A549 (cell line): ENCODE results near the gene RAB23. TPM values are rescaled to one million over a fixed set of nuclear protein-coding genes. Genes with fewer than 3 reads are reported as not detected.

Experiments
- ATAC-seq, 2 experiments: fragments of 200-7000 bp in 1 of 2; fragments of >200 bp in 1 of 2; cut with Nextera tagmentation in 1 of 2; cut with Tn5 transposase in 1 of 2; 3 replicates each; pipeline versions ENCODE4 v1.8.0 to v1.9.1; 2018 to 2020; ENCODE audit warnings: mild to moderate bottlenecking in 1 of 2, moderate library complexity in 1 of 2
- CTCF ChIA-PET: fragments of 300-600 bp; sonication (Branson Sonifier 250); formaldehyde crosslinking; extraction: SDS; loops from one replicate; lab custom pipeline; 2021; ENCODE audit warnings: antibody characterized with exemption, inconsistent platforms; lab: Yijun Ruan, JAX
- POLR2A ChIA-PET: fragments of 350-600 bp; formaldehyde crosslinking; extraction: SDS; loops from one replicate; lab custom pipeline; 2021; ENCODE audit warnings: antibody characterized with exemption, inconsistent platforms; lab: Yijun Ruan, JAX
- DNase-seq, 2 experiments: peaks; one replicate each; pipeline versions ENCODE4 v3.0.0 to v3.0.0-alpha.2; 2011 to 2016; ENCODE audit warnings: low read depth in 1 of 2, low spot score in 1 of 2
- FAIRE-seq: peaks from 2 replicates; lab custom pipeline; 2011; peaks lifted over from hg19 to GRCh38; lab: Jason Lieb, UNC
- H3K27ac ChIP-seq, 2 experiments: fragments of >200 bp; sonication (Bioruptor Twin); formaldehyde crosslinking; 3 replicates each; pipeline ENCODE4 v1.5.1; 2016 to 2017
- H3K4me1 ChIP-seq: fragments of >200 bp; sonication (Bioruptor Twin); formaldehyde crosslinking; 3 replicates; pipeline ENCODE4 v1.6.1; 2016
- H3K4me2 ChIP-seq: fragments of >200 bp; sonication (Bioruptor Twin); formaldehyde crosslinking; 3 replicates; pipeline ENCODE4 v1.6.1; 2016
- H3K4me3 ChIP-seq: fragments of >200 bp; sonication (Bioruptor Twin); formaldehyde crosslinking; 3 replicates; pipeline ENCODE4 v1.5.1; 2016
- H3K9me3 ChIP-seq: fragments of >200 bp; sonication (Bioruptor Twin); formaldehyde crosslinking; 3 replicates; pipeline ENCODE4 v1.6.1; 2016
- CBX2 ChIP-seq: fragments of 200-600 bp; sonication (generic); IDR thresholded peaks from 2 replicates; pipeline ENCODE4 v1.6.1; 2016; ENCODE audit warnings: low read depth, mild to moderate bottlenecking, borderline replicate concordance
- CBX8 ChIP-seq: fragments of 200-600 bp; sonication (generic); IDR thresholded peaks from 2 replicates; pipeline ENCODE4 v1.6.1; 2016
- CEBPB ChIP-seq, 2 experiments: fragments of >200 bp in 1 of 2; sonication (Bioruptor Twin) in 1 of 2; formaldehyde crosslinking in 1 of 2; IDR thresholded peaks; 2 replicates each; pipeline ENCODE4 v1.6.1; 2012 to 2016
- CHD4 ChIP-seq: fragments of 200-600 bp; sonication (generic); IDR thresholded peaks from 2 replicates; pipeline ENCODE4 v1.6.1; 2016; ENCODE audit warnings: antibody characterized with exemption, mild to moderate bottlenecking, borderline replicate concordance
- EP300 ChIP-seq, 2 experiments: fragments of >200 bp; sonication (Bioruptor Twin); formaldehyde crosslinking; IDR thresholded peaks; 2 replicates in 1 of 2; 3 replicates in 1 of 2; pipeline ENCODE4 v1.6.1; 2016 to 2017
- FOSL2 ChIP-seq, 2 experiments: fragments of 450-650 bp in 1 of 2; fragments of >200 bp in 1 of 2; sonication (Bioruptor Twin) in 1 of 2; formaldehyde crosslinking; IDR thresholded peaks; 2 replicates each; pipeline versions ENCODE4 v1.5.0 to v1.6.1; 2016 to 2020; ENCODE audit warnings: mild to moderate bottlenecking in 1 of 2, moderate library complexity in 1 of 2
- FOXS1 ChIP-seq: fragments of 250-450 bp; sonication (Bioruptor Pico); IDR thresholded peaks from 2 replicates; pipeline ENCODE4 v1.5.0; 2020; ENCODE audit warnings: mild to moderate bottlenecking, moderate library complexity
- HDAC2 ChIP-seq: fragments of 200-600 bp; sonication (generic); IDR thresholded peaks from 2 replicates; pipeline ENCODE4 v1.6.1; 2016
- HOXA7 ChIP-seq: fragments of 250-450 bp; sonication (Bioruptor Pico); IDR thresholded peaks from 2 replicates; pipeline ENCODE4 v1.5.0; 2020; ENCODE audit warnings: mild to moderate bottlenecking, moderate library complexity
- HOXB13 ChIP-seq: fragments of 250-450 bp; sonication (Bioruptor Pico); IDR thresholded peaks from 2 replicates; pipeline ENCODE4 v1.5.0; 2020; ENCODE audit warnings: low read depth, mild to moderate bottlenecking, moderate library complexity
- JUN ChIP-seq, 2 experiments: fragments of >200 bp; sonication (Bioruptor Twin); formaldehyde crosslinking; IDR thresholded peaks; 2 replicates in 1 of 2; 3 replicates in 1 of 2; pipeline ENCODE4 v1.6.1; 2016 to 2017
- MYC ChIP-seq: IDR thresholded peaks from 2 replicates; pipeline ENCODE4 v1.6.1; 2012; ENCODE audit warnings: mild to moderate bottlenecking, inconsistent platforms, low read length, improper control_type of control experiment, borderline replicate concordance
- PHF8 ChIP-seq: fragments of 200-600 bp; sonication (generic); IDR thresholded peaks from 2 replicates; pipeline ENCODE4 v1.6.1; 2016; ENCODE audit warnings: low read depth, mild to moderate bottlenecking, antibody characterized with exemption, moderate library complexity, borderline replicate concordance
- POLR2AphosphoS2 ChIP-seq: conservative IDR thresholded peaks from 2 replicates; pipeline ENCODE4 v1.6.1; 2012; ENCODE audit warnings: low read length, improper control_type of control experiment, inconsistent platforms
- RAD21 ChIP-seq, 2 experiments: fragments of >200 bp in 1 of 2; sonication (Bioruptor Twin) in 1 of 2; formaldehyde crosslinking in 1 of 2; IDR thresholded peaks in 1 of 2; conservative IDR thresholded peaks in 1 of 2; 2 replicates in 1 of 2; 3 replicates in 1 of 2; pipeline ENCODE4 v1.6.1; 2012 to 2018; ENCODE audit warnings: inconsistent platforms in 1 of 2
- RARB ChIP-seq: fragments of 250-450 bp; sonication (Bioruptor Pico); IDR thresholded peaks from 2 replicates; pipeline ENCODE4 v1.8.0; 2021; ENCODE audit warnings: mild to moderate bottlenecking, moderate library complexity
- SMC3 ChIP-seq: fragments of >200 bp; sonication (Bioruptor Twin); formaldehyde crosslinking; IDR thresholded peaks from 3 replicates; pipeline ENCODE4 v1.6.1; 2018; ENCODE audit warnings: inconsistent platforms
- TFCP2L1 ChIP-seq: fragments of 250-450 bp; sonication (Bioruptor Pico); IDR thresholded peaks from 2 replicates; pipeline ENCODE4 v1.5.0; 2021; ENCODE audit warnings: mild to moderate bottlenecking
- ZFP36 ChIP-seq: fragments of 450-650 bp; IDR thresholded peaks from 2 replicates; pipeline ENCODE4 v1.6.1; 2014; ENCODE audit warnings: borderline replicate concordance; ENCODE audit not compliant: partially characterized antibody
- WGBS: methylation state at CpG from one replicate; pipeline ENCODE4 v1.1.6; 2017; ENCODE audit errors: missing lambda C conversion rate; 5-methylcytosine and 5-hydroxymethylcytosine counted together
- polyA plus RNA-seq, 4 experiments: library from polyadenylated mRNA; depleted of rRNA in 3 of 4; stranded (reverse); fragments of >200 nt; fragmentation: RNase III in 1 of 4; extraction: RNeasy Plus Mini Kit Qiagen cat#74134 plus additional on column Dnase treatment in 1 of 4; gene quantifications; 2 replicates in 3 of 4; 3 replicates in 1 of 4; pipeline ENCODE4 v1.2.3, GENCODE V29; 2011 to 2017
- TF ChIP-seq, protein P1 (sequence below): fragments of >200 bp; sonication (Bioruptor Twin); formaldehyde crosslinking; IDR thresholded peaks from 3 replicates; pipeline ENCODE4 v1.5.1; 2016
- TF ChIP-seq, protein P2 (sequence below): IDR thresholded peaks from 2 replicates; pipeline ENCODE4 v1.6.1; 2012
- TF ChIP-seq, protein P3 (sequence below): fragments of 450-650 bp; IDR thresholded peaks from 2 replicates; pipeline ENCODE4 v1.6.1; 2014; ENCODE audit warnings: antibody characterized with exemption
- TF ChIP-seq, protein P4 (sequence below): fragments of 250-450 bp; sonication (Bioruptor Pico); IDR thresholded peaks from 2 replicates; pipeline ENCODE4 v1.5.0; 2020; ENCODE audit warnings: low read depth, mild to moderate bottlenecking, moderate library complexity

RAB23 gene
- polyA plus RNA-seq, 2 of the 4 experiments (the other 2 are of a cell fraction): 8.6 to 21.5 TPM

DNA sequence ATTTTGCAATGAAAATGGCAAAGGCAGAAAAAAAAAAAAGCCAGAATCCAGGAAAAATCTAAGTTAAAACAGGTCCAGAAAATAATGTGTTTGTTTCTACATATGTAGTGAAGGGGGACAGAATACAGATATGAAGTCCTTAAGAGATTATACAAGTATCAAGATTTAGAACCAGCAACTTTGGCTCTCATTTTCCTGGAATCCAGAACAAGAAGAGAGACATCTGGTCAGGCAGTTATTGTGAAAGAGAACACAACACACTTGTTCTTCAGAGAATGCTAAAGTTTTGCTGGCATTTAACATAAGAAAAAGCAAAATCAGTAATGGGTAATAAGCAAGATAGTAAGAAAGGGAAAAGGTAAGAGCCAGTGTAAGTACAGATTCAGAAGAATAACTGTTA is 28.9 kb downstream of the RAB23 start:
- Histone ChIP-seq H3K4me2 (no peak overlapping the region), H3K4me1 (no peaks in the 10 kb centered on the region), H3K27ac (no peak overlapping the region), H3K9me3 (no peaks in the 10 kb centered on the region), H3K4me3 (no peak overlapping the region)
- ATAC-seq: no peak
- TF ChIP-seq RARB: no peak
- DNase-seq: no peak
- ChIA-PET POLR2A (no interaction called here), CTCF (no interaction called here)
- no peak for FAIRE-seq

DNA sequence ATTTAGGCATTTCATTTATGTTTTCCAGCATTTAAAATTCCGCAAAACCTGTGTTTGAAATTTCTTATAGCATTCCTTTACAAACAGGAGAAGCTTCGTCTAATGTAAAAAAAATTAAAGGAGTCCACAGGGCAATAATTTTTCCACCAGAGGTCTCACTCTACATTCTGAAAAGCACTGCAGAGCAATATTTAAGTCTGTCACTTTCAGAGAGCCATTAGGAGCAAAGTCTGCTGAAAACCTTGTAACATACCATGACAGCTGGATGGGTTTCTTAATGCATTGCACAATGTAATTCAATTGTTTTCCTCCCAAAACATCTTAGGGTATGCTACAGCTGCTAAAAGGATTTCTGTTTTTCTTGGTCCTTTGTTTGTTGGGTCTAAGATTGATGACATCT is 32.0 kb downstream of the RAB23 start:
- DNase-seq (peak in 1 of 2 experiments; percentile 22), FAIRE-seq (no peak), ATAC-seq (peak in 1 of 2 experiments; percentile 62; a peak in 3 of 6 replicates)
- Histone ChIP-seq H3K4me1 (no peaks in the 10 kb centered on the region), H3K27ac (no peak overlapping the region), H3K4me2 (no peak overlapping the region), H3K4me3 (no peak overlapping the region), H3K9me3 (no peaks in the 10 kb centered on the region)
- WGBS: 68% methylated on average over 2 of the region's 2 CpGs
- ChIA-PET CTCF (interaction anchor here (0.5 to 4.2 kb wide), 17 partner anchors 8 to 288 kb away, joined by 3 to 44 read pairs (median 3); partner anchors contain the start of genes PRIM2 and RAB23), POLR2A (interaction anchor here (1.1 kb wide), 1 partner anchor 127 kb away, joined by 3 read pairs; the partner anchor contains the start of gene PRIM2)
- TF ChIP-seq EP300 (IDR thresholded peaks at IDR 0.05): no peak
- TF ChIP-seq RAD21 (conservative IDR thresholded peaks at IDR 0.05 in 1 of 2, IDR thresholded peaks at IDR 0.05 in 1 of 2): peak; percentile 36 to 37; a peak in 3 of 5 replicates
- TF ChIP-seq SMC3: peak; percentile 40; the same call in 1 of the 3 replicates
- TF ChIP-seq, protein P1, sequence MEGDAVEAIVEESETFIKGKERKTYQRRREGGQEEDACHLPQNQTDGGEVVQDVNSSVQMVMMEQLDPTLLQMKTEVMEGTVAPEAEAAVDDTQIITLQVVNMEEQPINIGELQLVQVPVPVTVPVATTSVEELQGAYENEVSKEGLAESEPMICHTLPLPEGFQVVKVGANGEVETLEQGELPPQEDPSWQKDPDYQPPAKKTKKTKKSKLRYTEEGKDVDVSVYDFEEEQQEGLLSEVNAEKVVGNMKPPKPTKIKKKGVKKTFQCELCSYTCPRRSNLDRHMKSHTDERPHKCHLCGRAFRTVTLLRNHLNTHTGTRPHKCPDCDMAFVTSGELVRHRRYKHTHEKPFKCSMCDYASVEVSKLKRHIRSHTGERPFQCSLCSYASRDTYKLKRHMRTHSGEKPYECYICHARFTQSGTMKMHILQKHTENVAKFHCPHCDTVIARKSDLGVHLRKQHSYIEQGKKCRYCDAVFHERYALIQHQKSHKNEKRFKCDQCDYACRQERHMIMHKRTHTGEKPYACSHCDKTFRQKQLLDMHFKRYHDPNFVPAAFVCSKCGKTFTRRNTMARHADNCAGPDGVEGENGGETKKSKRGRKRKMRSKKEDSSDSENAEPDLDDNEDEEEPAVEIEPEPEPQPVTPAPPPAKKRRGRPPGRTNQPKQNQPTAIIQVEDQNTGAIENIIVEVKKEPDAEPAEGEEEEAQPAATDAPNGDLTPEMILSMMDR: peak; percentile 48

DNA sequence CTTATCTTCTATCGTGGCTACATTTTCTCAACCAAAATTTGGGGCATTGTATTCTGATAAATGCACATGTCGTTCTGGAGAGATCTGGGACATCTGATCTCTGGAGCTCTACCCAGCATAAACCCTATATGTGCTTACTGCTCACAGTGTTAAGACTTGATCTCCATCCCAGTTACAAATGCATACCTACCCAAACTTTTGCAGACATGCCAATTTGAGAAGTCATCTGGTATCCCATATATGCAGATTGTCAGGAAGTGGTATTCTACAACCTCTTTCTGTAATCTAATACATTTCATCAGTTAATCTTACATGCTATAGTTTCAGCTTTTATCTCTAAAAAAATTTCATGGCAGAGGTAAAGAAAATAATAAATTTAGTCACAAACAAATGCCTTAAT is 38.8 kb downstream of the RAB23 start:
- CTCF ChIA-PET: interaction anchor here (1.1 kb wide), 1 partner anchor 279 kb away, joined by 4 read pairs; no protein-coding TSS in a partner anchor
- no peak overlapping the region for H3K27ac ChIP-seq
- ATAC-seq: no peak

DNA sequence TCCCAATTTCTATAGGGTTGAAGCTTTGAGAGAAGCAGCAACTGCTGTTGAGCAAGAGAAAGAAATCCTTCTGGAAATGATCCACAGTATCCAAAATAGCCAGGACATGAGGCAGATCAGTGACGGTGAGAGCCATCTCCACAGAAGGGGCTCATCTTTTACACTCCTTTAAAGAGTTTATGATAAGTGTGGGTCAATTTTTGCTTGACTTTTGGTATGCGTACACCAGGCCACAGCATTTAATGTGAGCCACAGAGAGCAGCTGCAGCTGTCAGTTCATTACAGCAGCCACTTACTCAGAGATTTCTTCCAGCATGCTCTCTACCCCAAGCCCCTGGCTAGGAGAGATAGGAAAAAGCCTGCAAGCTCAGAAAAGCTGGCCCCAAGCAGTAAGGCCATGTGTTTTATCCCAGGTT is 40.1 kb downstream of the RAB23 start:
- no peak overlapping the region for H3K4me2 ChIP-seq
- H3K4me3 ChIP-seq: no peak overlapping the region
- peaks cover 17% of the 10 kb centered on the region; the same call in 2 of the 3 replicates for H3K4me1 ChIP-seq
- DNase-seq (no peak), FAIRE-seq (no peak), ATAC-seq (no peak)
- no peaks in the 10 kb centered on the region for H3K9me3 ChIP-seq
- POLR2A ChIA-PET: interaction anchor here (1.1 kb wide), 1 partner anchor 132 kb away, joined by 3 read pairs; no protein-coding TSS in a partner anchor
- H3K27ac ChIP-seq: no peak overlapping the region
- CTCF ChIA-PET: interaction anchor here (0.6 to 1.1 kb wide), 2 partner anchors 277 to 330 kb away, joined by 3 to 4 read pairs; no protein-coding TSS in a partner anchor
- TF ChIP-seq HOXA7 (CRISPR knock-in tag) (no peak), JUN (IDR thresholded peaks at IDR 0.05) (no peak)
- WGBS: 96% methylated on average over 2 of the region's 2 CpGs

More for the DNA sequence above, 38.8 kb downstream of the RAB23 start:
- Histone ChIP-seq H3K9me3 (no peaks in the 10 kb centered on the region), H3K4me2 (no peak overlapping the region)
- DNase-seq: no peak
- no peak for FAIRE-seq
- TF ChIP-seq HDAC2 (no peak), CBX8 (no peak), FOSL2 (IDR thresholded peaks at IDR 0.05) (no peak), FOSL2 (CRISPR knock-in tag; IDR thresholded peaks at IDR 0.05) (no peak), PHF8 (no peak), CBX2 (no peak), ZFP36 (no peak), JUN (IDR thresholded peaks at IDR 0.05) (no peak)
- TF ChIP-seq, all 56 proteins: peak for 0
- POLR2A ChIA-PET: interaction anchor here (1.1 kb wide), 1 partner anchor 131 kb away, joined by 3 read pairs; no protein-coding TSS in a partner anchor
- 97% methylated on average over 2 of the region's 2 CpGs for WGBS
- Histone ChIP-seq H3K4me3 (no peak overlapping the region), H3K4me1 (peaks cover 5% of the 10 kb centered on the region; the same call in 2 of the 3 replicates)

DNA sequence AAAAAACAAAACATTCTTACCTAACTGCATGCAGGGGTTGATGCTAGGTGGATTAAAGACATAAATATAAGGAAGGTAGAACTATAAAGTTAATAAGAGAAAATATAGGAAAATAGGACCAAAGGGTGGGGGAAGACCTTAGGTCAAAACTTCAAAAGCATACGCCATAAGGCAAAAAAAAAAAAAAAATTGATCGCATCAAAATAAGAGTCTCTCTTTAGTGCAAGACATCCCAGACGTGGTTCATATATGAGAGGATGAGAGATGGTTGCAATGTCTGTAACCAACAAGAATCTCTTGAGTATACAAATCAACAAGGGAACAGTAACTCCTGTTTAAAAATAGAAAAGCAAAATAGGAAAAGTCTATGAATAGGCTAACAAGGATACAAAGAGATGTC is 41.5 kb downstream of the RAB23 start:
- no peak for FAIRE-seq
- H3K4me1 ChIP-seq: peaks cover 32% of the 10 kb centered on the region
- H3K9me3 ChIP-seq: no peaks in the 10 kb centered on the region
- POLR2A ChIA-PET: no interaction called here
- H3K4me3 ChIP-seq: no peak overlapping the region
- H3K27ac ChIP-seq: no peak overlapping the region
- CTCF ChIA-PET: no interaction called here
- H3K4me2 ChIP-seq: no peak overlapping the region
- DNase-seq: no peak
- ATAC-seq: no peak
- 88% methylated on average over 3 of the region's 3 CpGs for WGBS
- TF ChIP-seq CEBPB (IDR thresholded peaks at IDR 0.05) (no peak), TFCP2L1 (CRISPR knock-in tag) (no peak), POLR2AphosphoS2 (no peak), CHD4 (no peak), HOXA7 (CRISPR knock-in tag) (no peak), FOSL2 (IDR thresholded peaks at IDR 0.05) (no peak), FOSL2 (CRISPR knock-in tag; IDR thresholded peaks at IDR 0.05) (no peak), HOXB13 (CRISPR knock-in tag) (no peak), EP300 (IDR thresholded peaks at IDR 0.05) (no peak), MYC (no peak), FOXS1 (no peak), CBX8 (no peak), JUN (IDR thresholded peaks at IDR 0.05) (no peak)
- TF ChIP-seq, protein P2, sequence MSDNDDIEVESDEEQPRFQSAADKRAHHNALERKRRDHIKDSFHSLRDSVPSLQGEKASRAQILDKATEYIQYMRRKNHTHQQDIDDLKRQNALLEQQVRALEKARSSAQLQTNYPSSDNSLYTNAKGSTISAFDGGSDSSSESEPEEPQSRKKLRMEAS: no peak
- TF ChIP-seq, protein P3, sequence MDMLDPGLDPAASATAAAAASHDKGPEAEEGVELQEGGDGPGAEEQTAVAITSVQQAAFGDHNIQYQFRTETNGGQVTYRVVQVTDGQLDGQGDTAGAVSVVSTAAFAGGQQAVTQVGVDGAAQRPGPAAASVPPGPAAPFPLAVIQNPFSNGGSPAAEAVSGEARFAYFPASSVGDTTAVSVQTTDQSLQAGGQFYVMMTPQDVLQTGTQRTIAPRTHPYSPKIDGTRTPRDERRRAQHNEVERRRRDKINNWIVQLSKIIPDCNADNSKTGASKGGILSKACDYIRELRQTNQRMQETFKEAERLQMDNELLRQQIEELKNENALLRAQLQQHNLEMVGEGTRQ: no peak
- TF ChIP-seq, protein P4, sequence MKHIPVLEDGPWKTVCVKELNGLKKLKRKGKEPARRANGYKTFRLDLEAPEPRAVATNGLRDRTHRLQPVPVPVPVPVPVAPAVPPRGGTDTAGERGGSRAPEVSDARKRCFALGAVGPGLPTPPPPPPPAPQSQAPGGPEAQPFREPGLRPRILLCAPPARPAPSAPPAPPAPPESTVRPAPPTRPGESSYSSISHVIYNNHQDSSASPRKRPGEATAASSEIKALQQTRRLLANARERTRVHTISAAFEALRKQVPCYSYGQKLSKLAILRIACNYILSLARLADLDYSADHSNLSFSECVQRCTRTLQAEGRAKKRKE (CRISPR knock-in tag): no peak
